SIG-M5 treated with dmso at 0.1 percent for 504 hours (cell line): ENCODE data around the gene CPNE2.
A peak's percentile ranks its signal among the peaks of the same experiment; 100 is the strongest.
"Not testable (repeated sequence)": the region's sequence is repeated elsewhere in the genome, so short reads cannot be mapped to it uniquely, and the experiment has no call there.

Experiments
- DNase-seq: peaks from one replicate; lab custom pipeline; 2025; ENCODE audit not compliant: unreplicated experiment; lab: John Stamatoyannopoulos, UW

Gene CPNE2

GRCh38 chr16:57069635-57070370 is 22.6 kb upstream of the CPNE2 start:
- DNase-seq: no peak

GRCh38 chr16:57070424-57070823 is 22.0 kb upstream of the CPNE2 start:
- no peak for DNase-seq

- DNase-seq: not testable (repeated sequence)
Measured at GRCh38 chr16:57071081-57071732, 21.2 kb upstream of the CPNE2 start.

GRCh38 chr16:57071831-57072582 is 20.4 kb upstream of the CPNE2 start:
- no peak for DNase-seq

- no peak for DNase-seq
Measured at GRCh38 chr16:57072616-57073275, 19.6 kb upstream of the CPNE2 start.

GRCh38 chr16:57077714-57078113 is 14.7 kb upstream of the CPNE2 start:
- DNase-seq: no peak

GRCh38 chr16:57081744-57082143 is 10.6 kb upstream of the CPNE2 start:
- DNase-seq: no peak

GRCh38 chr16:57082664-57083063 is 9.7 kb upstream of the CPNE2 start:
- no peak for DNase-seq

- no peak for DNase-seq
Measured at GRCh38 chr16:57083485-57084126, 8.8 kb upstream of the CPNE2 start.

GRCh38 chr16:57084257-57084770 is 8.1 kb upstream of the CPNE2 start:
- peak; percentile 79 for DNase-seq

- peak; percentile 83 for DNase-seq
Measured at GRCh38 chr16:57084996-57085395, 7.4 kb upstream of the CPNE2 start.

- DNase-seq: no peak
Measured at GRCh38 chr16:57087003-57087402, 5.4 kb upstream of the CPNE2 start.

GRCh38 chr16:57089406-57089805 is 3.0 kb upstream of the CPNE2 start:
- no peak for DNase-seq

- DNase-seq: no peak
Measured at GRCh38 chr16:57091200-57091974, 996 bp upstream of the CPNE2 start.

- no peak for DNase-seq
Measured at GRCh38 chr16:57092786-57093411, 516 bp downstream of the CPNE2 start.

GRCh38 chr16:57093666-57094564 is 1.5 kb downstream of the CPNE2 start:
- no peak for DNase-seq

GRCh38 chr16:57094911-57095310 is 2.5 kb downstream of the CPNE2 start:
- DNase-seq: no peak

- no peak for DNase-seq
Measured at GRCh38 chr16:57096192-57096591, 3.8 kb downstream of the CPNE2 start.
